Sigmoid colon (tissue), 7 donors: ENCODE results near the gene ADGRA3. TPM values are rescaled to one million over a fixed set of nuclear protein-coding genes. Genes with fewer than 3 reads are reported as not detected.

Source experiments
- DNase-seq: peaks from one replicate; pipeline ENCODE4 v3.0.0-alpha.2; 2019
- H3K27ac ChIP-seq, 4 donors: fragments of 200-600 bp; sonication (generic); one replicate each; pipeline ENCODE4 v1.5.1; 2016 to 2019; ENCODE audit warnings: mild to moderate bottlenecking in 1 of 4
- H3K27me3 ChIP-seq, 3 donors: fragments of 200-600 bp; sonication (generic); one replicate each; pipeline ENCODE4 v1.5.1; 2019; ENCODE audit warnings: mild to moderate bottlenecking in 1 of 3
- H3K36me3 ChIP-seq, 4 donors: fragments of 200-600 bp; sonication (generic); one replicate each; pipeline ENCODE4 v1.5.1; 2016 to 2019
- H3K4me1 ChIP-seq, 4 donors: fragments of 200-600 bp; sonication (generic); one replicate each; pipeline ENCODE4 v1.5.1; 2017 to 2019
- H3K4me3 ChIP-seq, 4 donors: fragments of 200-600 bp; sonication (generic); one replicate each; pipeline ENCODE4 v1.5.1; 2017 to 2019; ENCODE audit warnings: mild to moderate bottlenecking in 2 of 4, moderate library complexity in 1 of 4
- H3K9me3 ChIP-seq, 4 donors: fragments of 200-600 bp in 3 of 4; sonication (generic) in 3 of 4; one replicate each; pipeline versions ENCODE4 v1.5.1 to v1.6.1; 2013 to 2019
- CTCF ChIP-seq, 4 experiments: fragments of 450-650 bp in 3 of 4; fragments of 200-600 bp in 1 of 4; IDR thresholded peaks; one replicate each; pipeline ENCODE4 v1.5.1; 2016 to 2019; ENCODE audit warnings: antibody characterized with exemption in 4 of 4, mild to moderate bottlenecking in 3 of 4, moderate library complexity in 2 of 4
- EP300 ChIP-seq, 4 donors: sonication (generic); formaldehyde crosslinking; IDR thresholded peaks; one replicate each; pipeline ENCODE4 v1.6.1; 2017; ENCODE audit warnings: antibody characterized with exemption in 4 of 4
- POLR2A ChIP-seq, 2 donors: fragments of 450-650 bp; IDR thresholded peaks; one replicate each; pipeline ENCODE4 v1.6.1; 2016; ENCODE audit warnings: antibody characterized with exemption in 2 of 2, mild to moderate bottlenecking in 2 of 2, moderate library complexity in 2 of 2
- POLR2AphosphoS5 ChIP-seq, 4 donors: sonication (generic); formaldehyde crosslinking; IDR thresholded peaks; one replicate each; pipeline ENCODE4 v1.6.1; 2017; ENCODE audit warnings: antibody characterized with exemption in 4 of 4
- WGBS, 2 donors: extraction: QIAGEN DNeasy Blood & Tissue Kit; methylation state at CpG; one replicate each; pipeline ENCODE4 v1.1.7; 2013; 5-methylcytosine and 5-hydroxymethylcytosine counted together
- intact Hi-C: fragments of 100-400 bp; cut with DNase I; formaldehyde crosslinking; loops from one replicate; pipeline ENCODE4 v1.15.1; 2023
- polyA plus RNA-seq, 3 donors: library from polyadenylated mRNA; stranded (reverse); fragments of 200-250 nt; gene quantifications; one replicate each; pipeline ENCODE4 v1.2.3, GENCODE V29; 2013
- total RNA-seq, 4 donors: library from RNA; depleted of rRNA; stranded (reverse); fragments of >200 nt; gene quantifications; one replicate each; pipeline ENCODE4 v1.1.0, GENCODE V29; 2016
- donor health status: healthy with polysubstance abuse.
- donor health status: Bipolar disorder and iron deficiency.
- donor health status: healthy.

ADGRA3 gene
- total and polyA plus RNA-seq, 7 donors = 4.4 to 86.1 (median 51.6) TPM

GRCh38 chr4:22369901-22370562, 145.8 kb downstream of the ADGRA3 start:
- Histone ChIP-seq H3K27ac (no peak overlapping the region), H3K4me1 (no peaks in the 10 kb centered on the region), H3K9me3 (no peaks in the 10 kb centered on the region), H3K27me3 (no peaks in the 10 kb centered on the region), H3K36me3 (no peaks in the 10 kb centered on the region), H3K4me3 (no peak overlapping the region)
- WGBS, 2 donors = 86 to 88% methylated on average over 8 of the region's 8 CpGs
- DNase-seq = no peak
- intact Hi-C loops = no loop called here
- TF ChIP-seq POLR2AphosphoS5 (IDR thresholded peaks at IDR 0.05) (no peak), CTCF (IDR thresholded peaks at IDR 0.05) (no peak), POLR2A (IDR thresholded peaks at IDR 0.05) (no peak), EP300 (IDR thresholded peaks at IDR 0.05) (no peak)

- intact Hi-C loops = no loop called here
These were observed 152.1 kb downstream of the ADGRA3 start for GRCh38 chr4:22363787-22364186.

GRCh38 chr4:22363036-22363435, 152.8 kb downstream of the ADGRA3 start:
- Histone ChIP-seq H3K4me1 (no peaks in the 10 kb centered on the region), H3K9me3 (peaks cover 0 to 4% (median 0%) of the 10 kb centered on the region in 4 donors), H3K27ac (no peak overlapping the region), H3K4me3 (no peak overlapping the region), H3K36me3 (no peaks in the 10 kb centered on the region), H3K27me3 (no peaks in the 10 kb centered on the region)
- 46 to 48% methylated on average over 2 of the region's 2 CpGs for WGBS, 2 donors
- TF ChIP-seq EP300 (IDR thresholded peaks at IDR 0.05) (no peak), POLR2A (IDR thresholded peaks at IDR 0.05) (no peak), POLR2AphosphoS5 (IDR thresholded peaks at IDR 0.05) (no peak), CTCF (IDR thresholded peaks at IDR 0.05) (no peak)
- no peak for DNase-seq
- intact Hi-C loops = no loop called here

More at GRCh38 chr4:22363787-22364186, 152.1 kb downstream of the ADGRA3 start:
- no peak for DNase-seq
- Histone ChIP-seq H3K4me3 (no peak overlapping the region), H3K36me3 (no peaks in the 10 kb centered on the region), H3K4me1 (no peaks in the 10 kb centered on the region), H3K27me3 (no peaks in the 10 kb centered on the region), H3K9me3 (peaks cover 0 to 4% (median 0%) of the 10 kb centered on the region in 4 donors), H3K27ac (no peak overlapping the region)
- 94% methylated on average over 2 of the region's 2 CpGs for WGBS, 2 donors
- TF ChIP-seq POLR2AphosphoS5 (IDR thresholded peaks at IDR 0.05) = no peak
- TF ChIP-seq CTCF (IDR thresholded peaks at IDR 0.05) = no peak
- TF ChIP-seq EP300 (IDR thresholded peaks at IDR 0.05) = no peak
- no peak for TF ChIP-seq POLR2A (IDR thresholded peaks at IDR 0.05)

GRCh38 chr4:22356987-22357596, 158.8 kb downstream of the ADGRA3 start:
- intact Hi-C loops = no loop called here
- H3K4me3 ChIP-seq = no peak overlapping the region
- 58 to 60% methylated on average over 6 of the region's 6 CpGs for WGBS, 2 donors
- H3K27me3 ChIP-seq = no peaks in the 10 kb centered on the region
- H3K27ac ChIP-seq = no peak overlapping the region
- no peaks in the 10 kb centered on the region for H3K4me1 ChIP-seq
- no peak for TF ChIP-seq EP300 (IDR thresholded peaks at IDR 0.05)
- TF ChIP-seq CTCF (IDR thresholded peaks at IDR 0.05) = peak in 1 of 4 experiments; percentile 16
- DNase-seq = no peak
- H3K36me3 ChIP-seq = no peaks in the 10 kb centered on the region
- peaks cover 0 to 4% (median 0%) of the 10 kb centered on the region in 4 donors for H3K9me3 ChIP-seq
